Hepatocyte (in vitro differentiated cells): ENCODE results near the gene KIF5C. TPM values are rescaled to one million over a fixed set of nuclear protein-coding genes. Genes with fewer than 3 reads are reported as not detected.

Source experiments
- DNase-seq: peaks from one replicate; pipeline ENCODE4 v3.0.0-alpha.2; 2016; ENCODE audit warnings: low spot score
- H2AFZ ChIP-seq: fragments of 200-600 bp; sonication (generic); 2 replicates; pipeline ENCODE4 v1.6.0; 2016; ENCODE audit warnings: antibody characterized with exemption, mild to moderate bottlenecking
- H3K27ac ChIP-seq: fragments of 200-600 bp; sonication (generic); 2 replicates; pipeline ENCODE4 v1.5.1; 2016; ENCODE audit warnings: mild to moderate bottlenecking
- H3K27me3 ChIP-seq: fragments of 200-600 bp; sonication (generic); 2 replicates; pipeline ENCODE4 v1.6.1; 2016
- H3K36me3 ChIP-seq: fragments of 200-600 bp; sonication (generic); replicated peaks from 2 replicates; pipeline ENCODE4 v1.5.1; 2016; ENCODE audit warnings: low read depth; ENCODE audit not compliant: insufficient read depth
- H3K4me1 ChIP-seq: fragments of 200-600 bp; sonication (generic); 2 replicates; pipeline ENCODE4 v1.5.1; 2016; ENCODE audit warnings: mild to moderate bottlenecking, moderate library complexity; ENCODE audit not compliant: insufficient read depth
- H3K4me2 ChIP-seq: fragments of 200-600 bp; sonication (generic); 2 replicates; pipeline ENCODE4 v1.6.0; 2016
- H3K4me3 ChIP-seq: fragments of 200-600 bp; sonication (generic); 2 replicates; pipeline ENCODE4 v1.5.1; 2016; ENCODE audit warnings: mild to moderate bottlenecking
- H3K79me2 ChIP-seq: fragments of 200-600 bp; sonication (generic); 2 replicates; pipeline ENCODE4 v1.6.0; 2017; ENCODE audit warnings: mild to moderate bottlenecking
- H3K9me2 ChIP-seq: fragments of 200-600 bp; sonication (generic); replicated peaks from 2 replicates; pipeline ENCODE4 v1.6.0; 2017; ENCODE audit warnings: mild to moderate bottlenecking; ENCODE audit not compliant: insufficient read depth
- H3K9me3 ChIP-seq: fragments of 200-600 bp; sonication (generic); 2 replicates; pipeline ENCODE4 v1.5.1; 2016; ENCODE audit warnings: low read depth, mild to moderate bottlenecking
- H4K20me1 ChIP-seq: fragments of 200-600 bp; sonication (generic); 2 replicates; pipeline ENCODE4 v1.6.0; 2016; ENCODE audit warnings: mild to moderate bottlenecking; ENCODE audit not compliant: insufficient read depth, poor library complexity, severe bottlenecking
- EZH2 ChIP-seq: fragments of 200-600 bp; sonication (generic); IDR thresholded peaks from 2 replicates; pipeline ENCODE4 v1.6.1; 2016; ENCODE audit warnings: antibody characterized with exemption, mild to moderate bottlenecking, borderline replicate concordance
- EZH2phosphoT487 ChIP-seq: fragments of 200-600 bp; sonication (generic); IDR thresholded peaks from one replicate; pipeline ENCODE4 v1.6.1; 2018; ENCODE audit warnings: antibody characterized with exemption, mild to moderate bottlenecking, low read depth, moderate library complexity; ENCODE audit not compliant: unreplicated experiment, severe bottlenecking
- WGBS: methylation state at CpG from one replicate; pipeline ENCODE4 v1.1.6; 2016; ENCODE audit warnings: low lambda C conversion rate; ENCODE audit errors: missing lambda C conversion rate; 5-methylcytosine and 5-hydroxymethylcytosine counted together
- polyA plus RNA-seq: library from polyadenylated mRNA; unstranded; fragments of >200 nt; fragmentation: Nextera tagmentation; extraction: Ambion mirVana; gene quantifications from 2 replicates; pipeline ENCODE4 v1.2.1, GENCODE V29; 2016
- total RNA-seq: library from RNA; depleted of rRNA; stranded (reverse); fragments of >200 nt; gene quantifications from 2 replicates; pipeline ENCODE4 v1.2.3, GENCODE V29; 2014
- TF ChIP-seq, protein P1 (sequence below): fragments of 200-600 bp; sonication (generic); IDR thresholded peaks from 2 replicates; pipeline ENCODE4 v1.5.1; 2016; ENCODE audit warnings: antibody characterized with exemption, mild to moderate bottlenecking; ENCODE audit not compliant: poor library complexity

KIF5C gene
- total and polyA plus RNA-seq, 2 experiments from 2014 or later: 2.1 to 3.6 TPM

DNA sequence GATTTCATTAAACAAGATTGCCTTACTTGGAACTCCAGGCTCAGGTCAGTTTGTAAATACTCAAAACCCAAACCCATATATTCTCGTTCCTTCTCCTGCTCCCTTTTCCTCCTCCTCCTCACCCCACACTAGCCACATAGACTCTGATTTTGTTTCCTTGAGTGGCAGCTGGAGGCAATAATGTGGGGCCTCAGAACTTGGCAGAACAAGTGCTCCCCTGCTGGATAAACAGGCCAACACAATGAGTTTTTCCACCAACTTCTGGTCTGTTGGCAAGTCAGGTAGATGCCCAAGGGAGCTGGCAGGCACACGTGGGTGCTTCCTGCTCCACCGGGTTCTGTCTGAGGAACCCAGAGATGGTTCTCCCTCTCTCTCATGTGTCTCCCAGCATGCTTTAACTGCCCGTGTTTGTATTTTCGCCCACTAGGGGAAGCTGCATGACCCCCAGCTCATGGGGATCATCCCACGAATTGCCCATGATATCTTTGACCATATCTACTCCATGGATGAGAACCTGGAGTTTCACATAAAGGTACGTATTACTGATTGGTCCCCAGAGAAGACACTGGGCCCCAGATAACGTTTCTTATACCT, 61.9 kb downstream of the KIF5C start:
- no peak overlapping the region for H2AFZ ChIP-seq
- H3K36me3 ChIP-seq: no peaks in the 10 kb centered on the region
- no peaks in the 10 kb centered on the region for H3K27me3 ChIP-seq
- 87% methylated on average over 8 of the region's 8 CpGs for WGBS
- TF ChIP-seq, protein P1, sequence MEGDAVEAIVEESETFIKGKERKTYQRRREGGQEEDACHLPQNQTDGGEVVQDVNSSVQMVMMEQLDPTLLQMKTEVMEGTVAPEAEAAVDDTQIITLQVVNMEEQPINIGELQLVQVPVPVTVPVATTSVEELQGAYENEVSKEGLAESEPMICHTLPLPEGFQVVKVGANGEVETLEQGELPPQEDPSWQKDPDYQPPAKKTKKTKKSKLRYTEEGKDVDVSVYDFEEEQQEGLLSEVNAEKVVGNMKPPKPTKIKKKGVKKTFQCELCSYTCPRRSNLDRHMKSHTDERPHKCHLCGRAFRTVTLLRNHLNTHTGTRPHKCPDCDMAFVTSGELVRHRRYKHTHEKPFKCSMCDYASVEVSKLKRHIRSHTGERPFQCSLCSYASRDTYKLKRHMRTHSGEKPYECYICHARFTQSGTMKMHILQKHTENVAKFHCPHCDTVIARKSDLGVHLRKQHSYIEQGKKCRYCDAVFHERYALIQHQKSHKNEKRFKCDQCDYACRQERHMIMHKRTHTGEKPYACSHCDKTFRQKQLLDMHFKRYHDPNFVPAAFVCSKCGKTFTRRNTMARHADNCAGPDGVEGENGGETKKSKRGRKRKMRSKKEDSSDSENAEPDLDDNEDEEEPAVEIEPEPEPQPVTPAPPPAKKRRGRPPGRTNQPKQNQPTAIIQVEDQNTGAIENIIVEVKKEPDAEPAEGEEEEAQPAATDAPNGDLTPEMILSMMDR: no peak
- TF ChIP-seq EZH2phosphoT487 (no peak), EZH2 (no peak)
- H3K79me2 ChIP-seq: no peaks in the 10 kb centered on the region
- no peaks in the 10 kb centered on the region for H3K9me3 ChIP-seq
- H4K20me1 ChIP-seq: no peaks in the 10 kb centered on the region
- H3K4me2 ChIP-seq: no peak overlapping the region
- H3K27ac ChIP-seq: no peak overlapping the region
- no peaks in the 10 kb centered on the region for H3K9me2 ChIP-seq
- no peak overlapping the region for H3K4me3 ChIP-seq
- no peak for DNase-seq
- H3K4me1 ChIP-seq: no peaks in the 10 kb centered on the region

DNA sequence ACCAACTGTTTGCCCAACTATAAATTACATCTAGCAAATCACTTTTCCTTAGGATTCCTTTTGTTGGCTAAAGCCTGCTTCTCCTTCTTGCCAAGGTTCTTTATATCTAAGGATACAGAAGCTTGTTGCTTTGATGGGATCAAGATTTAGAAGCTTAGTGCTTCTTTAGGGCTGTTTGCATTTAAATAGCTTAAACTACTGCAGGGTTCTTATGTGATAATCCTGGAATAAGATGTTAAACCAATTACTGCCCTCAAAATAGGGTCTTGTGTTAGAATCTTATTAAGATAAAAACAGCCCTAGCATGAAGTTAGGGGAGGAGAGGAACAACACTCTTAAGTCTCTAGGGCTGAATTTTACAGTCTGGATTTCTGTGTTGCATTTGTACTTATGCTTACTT, 64.2 kb downstream of the KIF5C start:
- H2AFZ ChIP-seq: no peak overlapping the region
- H4K20me1 ChIP-seq: no peaks in the 10 kb centered on the region
- no peaks in the 10 kb centered on the region for H3K36me3 ChIP-seq
- TF ChIP-seq EZH2phosphoT487 (no peak), EZH2 (no peak)
- TF ChIP-seq, protein P1: no peak
- H3K9me3 ChIP-seq: no peaks in the 10 kb centered on the region
- DNase-seq: no peak
- no peaks in the 10 kb centered on the region for H3K4me1 ChIP-seq
- no peak overlapping the region for H3K27ac ChIP-seq
- H3K79me2 ChIP-seq: no peaks in the 10 kb centered on the region
- H3K4me2 ChIP-seq: no peak overlapping the region
- H3K4me3 ChIP-seq: no peak overlapping the region
- H3K9me2 ChIP-seq: no peaks in the 10 kb centered on the region
- peaks cover 5% of the 10 kb centered on the region for H3K27me3 ChIP-seq

DNA sequence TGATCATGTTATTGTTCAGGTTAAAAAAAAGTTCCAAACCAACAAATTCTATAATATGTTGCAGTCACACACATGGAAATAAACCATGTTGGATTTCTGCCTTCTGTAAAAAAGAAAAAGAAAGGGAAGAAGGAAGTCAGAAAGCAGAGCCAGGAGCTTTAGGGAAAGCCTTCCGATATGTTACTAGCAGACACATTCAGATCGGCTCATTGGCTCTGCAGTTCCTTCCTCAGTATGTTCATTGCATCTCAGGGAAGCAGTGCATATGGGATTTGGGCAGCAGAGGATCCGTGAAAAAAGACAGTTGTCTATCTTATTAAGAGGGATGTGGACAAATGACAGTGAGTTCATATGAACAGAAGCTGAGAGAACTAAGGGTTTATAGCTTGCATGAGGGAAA, 68.1 kb downstream of the KIF5C start:
- Histone ChIP-seq H3K27me3 (peaks cover 5% of the 10 kb centered on the region), H2AFZ (no peak overlapping the region), H3K79me2 (no peaks in the 10 kb centered on the region), H3K9me3 (no peaks in the 10 kb centered on the region), H4K20me1 (no peaks in the 10 kb centered on the region), H3K4me3 (no peak overlapping the region), H3K27ac (no peak overlapping the region), H3K4me1 (no peaks in the 10 kb centered on the region), H3K9me2 (no peaks in the 10 kb centered on the region), H3K36me3 (no peaks in the 10 kb centered on the region), H3K4me2 (peak overlapping the region; percentile 26)
- 72% methylated on average over 3 of the region's 3 CpGs for WGBS
- no peak for DNase-seq
- TF ChIP-seq, protein P1: no peak
- TF ChIP-seq EZH2phosphoT487 (no peak), EZH2 (no peak)
